Mammary epithelial cell (primary cell): ENCODE measurements around the gene SCN8A.

Experiments
- CTCF ChIP-seq, 2 donors: IDR thresholded peaks in 1 of 2; conservative IDR thresholded peaks in 1 of 2; 2 replicates each; pipeline ENCODE4 v1.5.1; 2011 to 2012; ENCODE audit warnings: inconsistent platforms in 2 of 2, low read length in 2 of 2, mild to moderate bottlenecking in 2 of 2, control low read depth in 1 of 2, low read depth in 1 of 2; ENCODE audit not compliant: insufficient read depth in 1 of 2; ENCODE audit errors: extremely low read depth in 1 of 2
- EZH2 ChIP-seq: IDR thresholded peaks from 2 replicates; pipeline ENCODE4 v1.6.1; 2012; ENCODE audit warnings: low read length, inconsistent platforms, borderline replicate concordance

DNA sequence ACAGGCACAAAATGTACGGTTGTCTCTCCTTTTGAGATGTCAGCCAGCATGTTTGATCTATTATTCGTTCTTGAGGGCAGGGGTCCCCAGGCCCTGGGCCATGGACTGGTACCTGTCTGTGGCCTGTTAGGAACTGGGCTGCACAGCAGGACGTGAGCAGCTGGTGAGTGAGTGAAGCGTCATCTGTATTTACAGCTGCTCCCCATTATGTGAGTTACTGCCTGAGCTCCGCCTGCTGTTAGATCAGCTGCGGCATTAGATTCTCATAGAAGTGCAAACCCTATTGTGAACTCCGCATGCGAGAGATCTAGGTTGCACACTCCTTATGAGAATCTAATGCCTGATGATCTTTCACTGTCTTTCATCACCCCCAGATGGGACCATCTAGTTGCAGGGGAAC lies 41.4 kb upstream of the SCN8A start:
- TF ChIP-seq CTCF (conservative IDR thresholded peaks at IDR 0.05 in 1 of 2, IDR thresholded peaks at IDR 0.05 in 1 of 2; ENCODE audit: extremely low read depth in 1 of 2, insufficient read depth in 1 of 2, low read depth in 1 of 2, low read length in 2 of 2) (no peak), EZH2 (no peak)
